Measurements from ENCODE around the gene MGLL. TPM values are rescaled to one million over a fixed set of nuclear protein-coding genes. Genes with fewer than 3 reads are reported as not detected.

Gene MGLL
- total RNA-seq, 1 experiment from 2014 or later, result 2.1 TPM

DNA sequence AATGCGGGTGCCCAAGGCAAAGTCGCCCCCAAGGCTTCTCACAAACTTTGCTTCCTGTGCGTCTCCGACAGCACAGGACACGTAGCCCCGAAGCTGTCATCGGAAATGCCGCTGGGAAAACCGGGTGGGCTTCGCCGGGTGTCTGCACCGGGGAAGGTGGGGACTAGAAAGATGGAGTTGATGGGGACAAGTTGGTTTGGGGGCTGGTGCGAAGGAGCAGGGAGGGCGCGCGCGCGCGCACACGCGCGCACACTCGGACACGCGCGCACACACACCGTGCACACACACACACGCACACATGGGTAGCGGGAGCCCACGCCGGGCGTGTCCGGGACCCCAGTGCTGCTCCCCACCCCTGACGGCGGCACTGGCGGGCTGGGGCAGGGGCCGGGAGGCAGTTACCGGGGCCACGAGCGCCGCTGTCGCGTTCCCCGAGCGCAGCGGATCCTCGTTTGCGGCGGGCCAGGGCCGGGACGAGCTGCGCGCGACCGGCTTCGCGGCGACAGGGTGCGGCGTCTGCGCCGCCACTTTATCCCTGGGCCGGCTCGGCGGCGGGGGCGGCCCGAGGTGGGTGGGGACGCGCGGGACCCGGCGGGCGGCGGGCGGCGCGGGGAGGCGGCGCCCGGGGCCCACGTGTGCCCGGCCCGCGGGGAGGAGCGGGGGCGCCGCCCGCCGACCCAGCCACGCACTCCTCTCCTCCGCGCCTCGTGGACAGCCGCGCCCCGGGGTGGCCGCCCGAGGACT, 539 bp upstream of the MGLL start:
- H3K36me3 ChIP-seq (ENCODE audit: control insufficient read depth, insufficient read depth, low read length), result no peaks in the 10 kb centered on the region
- peak overlapping the region; percentile 51 to 65 for H3K4me3 ChIP-seq (ENCODE audit: low read depth in 2 of 2, low read length in 2 of 2)
- peaks cover 5% of the 10 kb centered on the region; the same call in 1 of the 2 replicates for H3K9me3 ChIP-seq (ENCODE audit: control insufficient read depth, insufficient read depth, low read depth, low read length)
- BruUV-seq (replicated peaks), result no TSS peak
- ATAC-seq (peak; percentile 68), DNase-seq (ENCODE audit: low read depth, low spot score) (no peak)
- intact Hi-C loops (cut with micrococcal nuclease; ENCODE audit: unreplicated experiment) (loop anchor here (10.0 kb wide), 1 partner anchor 128 kb away; no protein-coding TSS in a partner anchor), in situ Hi-C loops (cut with HindIII; ENCODE audit: low pct_unique_long_range_greater_than_20kb, low sequenced_read_pairs) (no loop called here)
- no peaks in the 10 kb centered on the region for H3K4me1 ChIP-seq (ENCODE audit: control insufficient read depth, insufficient read depth, low read length)
- peaks cover 11% of the 10 kb centered on the region for H3K27me3 ChIP-seq (ENCODE audit: control insufficient read depth, insufficient read depth, low read length)
- ChIA-PET POLR2A (no interaction called here), CTCF (no interaction called here)
- TF ChIP-seq POLR2AphosphoS5 (IDR thresholded peaks at IDR 0.05; ENCODE audit: low read depth, low read length) (no peak), SIN3A (IDR thresholded peaks at IDR 0.05; ENCODE audit: borderline replicate concordance, insufficient read depth, low read depth, low read length) (no peak)
- H3K27ac ChIP-seq (ENCODE audit: low read length), result no peak overlapping the region

DNA sequence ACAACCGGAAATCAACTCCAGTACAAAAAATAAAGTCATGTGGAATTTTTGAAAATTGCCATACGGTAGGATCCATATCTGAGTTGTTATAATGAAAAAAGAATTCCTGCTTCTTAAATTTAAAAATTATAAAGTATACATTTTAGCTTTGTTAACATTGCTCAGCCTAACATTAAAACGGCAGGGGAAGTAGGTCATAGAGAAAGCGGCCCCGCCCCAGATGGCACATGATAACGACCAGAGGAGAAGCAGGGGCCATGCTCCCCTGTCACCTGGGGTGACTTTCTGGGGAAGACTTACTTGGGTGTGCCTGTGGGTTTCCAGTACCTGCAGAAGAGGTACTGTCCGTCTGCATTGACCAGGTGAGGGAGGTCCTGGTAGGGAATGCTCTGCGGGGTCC, 921 bp downstream of the MGLL start:
- Histone ChIP-seq H3K27ac (ENCODE audit: low read length) (no peak overlapping the region), H3K36me3 (ENCODE audit: control insufficient read depth, insufficient read depth, low read length) (no peaks in the 10 kb centered on the region), H3K9me3 (ENCODE audit: control insufficient read depth, insufficient read depth, low read depth, low read length) (no peaks in the 10 kb centered on the region), H3K4me3 (ENCODE audit: low read depth in 2 of 2, low read length in 2 of 2) (no peak overlapping the region), H3K27me3 (ENCODE audit: control insufficient read depth, insufficient read depth, low read length) (peaks cover 11% of the 10 kb centered on the region), H3K4me1 (ENCODE audit: control insufficient read depth, insufficient read depth, low read length) (no peaks in the 10 kb centered on the region)
- TF ChIP-seq POLR2AphosphoS5 (IDR thresholded peaks at IDR 0.05; ENCODE audit: low read depth, low read length) (no peak), TCF7L2 (IDR thresholded peaks at IDR 0.05; ENCODE audit: low read depth, low read length) (no peak), SIN3A (IDR thresholded peaks at IDR 0.05; ENCODE audit: borderline replicate concordance, insufficient read depth, low read depth, low read length) (no peak)
- TF ChIP-seq, protein P1, sequence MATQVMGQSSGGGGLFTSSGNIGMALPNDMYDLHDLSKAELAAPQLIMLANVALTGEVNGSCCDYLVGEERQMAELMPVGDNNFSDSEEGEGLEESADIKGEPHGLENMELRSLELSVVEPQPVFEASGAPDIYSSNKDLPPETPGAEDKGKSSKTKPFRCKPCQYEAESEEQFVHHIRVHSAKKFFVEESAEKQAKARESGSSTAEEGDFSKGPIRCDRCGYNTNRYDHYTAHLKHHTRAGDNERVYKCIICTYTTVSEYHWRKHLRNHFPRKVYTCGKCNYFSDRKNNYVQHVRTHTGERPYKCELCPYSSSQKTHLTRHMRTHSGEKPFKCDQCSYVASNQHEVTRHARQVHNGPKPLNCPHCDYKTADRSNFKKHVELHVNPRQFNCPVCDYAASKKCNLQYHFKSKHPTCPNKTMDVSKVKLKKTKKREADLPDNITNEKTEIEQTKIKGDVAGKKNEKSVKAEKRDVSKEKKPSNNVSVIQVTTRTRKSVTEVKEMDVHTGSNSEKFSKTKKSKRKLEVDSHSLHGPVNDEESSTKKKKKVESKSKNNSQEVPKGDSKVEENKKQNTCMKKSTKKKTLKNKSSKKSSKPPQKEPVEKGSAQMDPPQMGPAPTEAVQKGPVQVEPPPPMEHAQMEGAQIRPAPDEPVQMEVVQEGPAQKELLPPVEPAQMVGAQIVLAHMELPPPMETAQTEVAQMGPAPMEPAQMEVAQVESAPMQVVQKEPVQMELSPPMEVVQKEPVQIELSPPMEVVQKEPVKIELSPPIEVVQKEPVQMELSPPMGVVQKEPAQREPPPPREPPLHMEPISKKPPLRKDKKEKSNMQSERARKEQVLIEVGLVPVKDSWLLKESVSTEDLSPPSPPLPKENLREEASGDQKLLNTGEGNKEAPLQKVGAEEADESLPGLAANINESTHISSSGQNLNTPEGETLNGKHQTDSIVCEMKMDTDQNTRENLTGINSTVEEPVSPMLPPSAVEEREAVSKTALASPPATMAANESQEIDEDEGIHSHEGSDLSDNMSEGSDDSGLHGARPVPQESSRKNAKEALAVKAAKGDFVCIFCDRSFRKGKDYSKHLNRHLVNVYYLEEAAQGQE (IDR thresholded peaks at IDR 0.05; ENCODE audit: insufficient read depth in 1 of 2, low read depth in 2 of 2, low read length in 1 of 2), result no peak
- TF ChIP-seq, protein P2, sequence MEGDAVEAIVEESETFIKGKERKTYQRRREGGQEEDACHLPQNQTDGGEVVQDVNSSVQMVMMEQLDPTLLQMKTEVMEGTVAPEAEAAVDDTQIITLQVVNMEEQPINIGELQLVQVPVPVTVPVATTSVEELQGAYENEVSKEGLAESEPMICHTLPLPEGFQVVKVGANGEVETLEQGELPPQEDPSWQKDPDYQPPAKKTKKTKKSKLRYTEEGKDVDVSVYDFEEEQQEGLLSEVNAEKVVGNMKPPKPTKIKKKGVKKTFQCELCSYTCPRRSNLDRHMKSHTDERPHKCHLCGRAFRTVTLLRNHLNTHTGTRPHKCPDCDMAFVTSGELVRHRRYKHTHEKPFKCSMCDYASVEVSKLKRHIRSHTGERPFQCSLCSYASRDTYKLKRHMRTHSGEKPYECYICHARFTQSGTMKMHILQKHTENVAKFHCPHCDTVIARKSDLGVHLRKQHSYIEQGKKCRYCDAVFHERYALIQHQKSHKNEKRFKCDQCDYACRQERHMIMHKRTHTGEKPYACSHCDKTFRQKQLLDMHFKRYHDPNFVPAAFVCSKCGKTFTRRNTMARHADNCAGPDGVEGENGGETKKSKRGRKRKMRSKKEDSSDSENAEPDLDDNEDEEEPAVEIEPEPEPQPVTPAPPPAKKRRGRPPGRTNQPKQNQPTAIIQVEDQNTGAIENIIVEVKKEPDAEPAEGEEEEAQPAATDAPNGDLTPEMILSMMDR (IDR thresholded peaks at IDR 0.05), result no peak
- ATAC-seq (no peak), DNase-seq (ENCODE audit: low read depth, low spot score) (no peak)
- no TSS peak for BruUV-seq (replicated peaks)
- in situ Hi-C loops (cut with HindIII; ENCODE audit: low pct_unique_long_range_greater_than_20kb, low sequenced_read_pairs) (no loop called here), intact Hi-C loops (cut with micrococcal nuclease; ENCODE audit: unreplicated experiment) (loop anchor here (10.0 kb wide), 1 partner anchor 127 kb away; no protein-coding TSS in a partner anchor)
- ChIA-PET POLR2A (no interaction called here), CTCF (no interaction called here)

DNA sequence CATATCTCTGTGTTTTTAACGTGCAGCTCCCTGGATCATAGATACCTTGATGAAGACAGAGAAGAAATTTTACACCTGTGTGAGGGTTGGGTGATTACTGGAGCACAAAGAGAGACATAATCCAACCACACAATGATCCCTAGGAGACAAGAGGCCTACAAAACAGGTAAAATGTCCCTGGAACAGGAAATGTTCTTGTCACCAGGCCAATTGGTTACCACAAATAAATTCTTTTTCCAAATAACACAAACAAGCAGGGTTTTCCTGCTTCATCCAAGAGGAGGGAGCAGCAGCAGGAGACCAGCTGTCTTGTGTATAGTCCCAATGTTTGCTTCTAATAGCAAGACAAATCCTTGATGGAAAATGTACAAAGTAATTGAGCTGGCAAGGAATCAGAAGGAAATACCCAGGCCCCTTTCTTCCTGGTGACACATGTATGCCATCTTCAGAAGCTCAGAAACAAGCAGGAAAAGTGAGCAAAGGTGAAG, 1.4 kb downstream of the MGLL start:
- no TSS peak for BruUV-seq (replicated peaks)
- in situ Hi-C loops (cut with HindIII; ENCODE audit: low pct_unique_long_range_greater_than_20kb, low sequenced_read_pairs), result no loop called here

More for the DNA sequence above, 1.4 kb downstream of the MGLL start:
- no peaks in the 10 kb centered on the region for H3K9me3 ChIP-seq (ENCODE audit: control insufficient read depth, insufficient read depth, low read depth, low read length)
- CTCF ChIA-PET, result no interaction called here
- H3K4me1 ChIP-seq (ENCODE audit: control insufficient read depth, insufficient read depth, low read length), result no peaks in the 10 kb centered on the region
- intact Hi-C loops (cut with micrococcal nuclease; ENCODE audit: unreplicated experiment), result loop anchor here (10.0 kb wide), 1 partner anchor 126 kb away; no protein-coding TSS in a partner anchor
- no peak overlapping the region for H3K4me3 ChIP-seq (ENCODE audit: low read depth in 2 of 2, low read length in 2 of 2)
- H3K36me3 ChIP-seq (ENCODE audit: control insufficient read depth, insufficient read depth, low read length), result no peaks in the 10 kb centered on the region
- no peak overlapping the region for H3K27ac ChIP-seq (ENCODE audit: low read length)
- DNase-seq (ENCODE audit: low read depth, low spot score) (no peak), ATAC-seq (no peak)
- peaks cover 11% of the 10 kb centered on the region for H3K27me3 ChIP-seq (ENCODE audit: control insufficient read depth, insufficient read depth, low read length)
- POLR2A ChIA-PET, result interaction anchor here (0.6 kb wide), 1 partner anchor 92 kb away, joined by 4 read pairs; no protein-coding TSS in a partner anchor
- TF ChIP-seq, protein P1 (IDR thresholded peaks at IDR 0.05; ENCODE audit: insufficient read depth in 1 of 2, low read depth in 2 of 2, low read length in 1 of 2), result no peak
- TF ChIP-seq TCF7L2 (IDR thresholded peaks at IDR 0.05; ENCODE audit: low read depth, low read length) (no peak), POLR2AphosphoS5 (IDR thresholded peaks at IDR 0.05; ENCODE audit: low read depth, low read length) (no peak), SIN3A (IDR thresholded peaks at IDR 0.05; ENCODE audit: borderline replicate concordance, insufficient read depth, low read depth, low read length) (no peak)
- TF ChIP-seq, protein P2 (IDR thresholded peaks at IDR 0.05), result no peak
